GM12878 (cell line): Measurements from ENCODE around the gene ZNF526. TPM values are rescaled to one million over a fixed set of nuclear protein-coding genes. Genes with fewer than 3 reads are reported as not detected.
A peak's percentile ranks its signal among the peaks of the same experiment; 100 is the strongest.

Source experiments
- ATF7 ChIP-seq: fragments of 450-650 bp; IDR thresholded peaks from 2 replicates; pipeline ENCODE4 v1.6.1; 2016; ENCODE audit warnings: low read depth, mild to moderate bottlenecking
- FOXM1 ChIP-seq: IDR thresholded peaks from 2 replicates; pipeline ENCODE4 v1.6.1; 2012; ENCODE audit warnings: low read depth, mild to moderate bottlenecking, inconsistent platforms, low read length, moderate library complexity
- GATAD2B ChIP-seq: fragments of 450-650 bp; conservative IDR thresholded peaks from 2 replicates; pipeline ENCODE4 v1.6.1; 2017; ENCODE audit warnings: low read depth, mild to moderate bottlenecking, moderate library complexity
- HDAC2 ChIP-seq: fragments of 200-600 bp; sonication (generic); IDR thresholded peaks from 2 replicates; pipeline ENCODE4 v1.6.1; 2017
- IRF4 ChIP-seq: IDR thresholded peaks from 2 replicates; pipeline ENCODE4 v1.6.1; 2011; ENCODE audit warnings: low read depth, low read length
- LARP7 ChIP-seq: fragments of 450-650 bp; IDR thresholded peaks from 2 replicates; pipeline ENCODE4 v1.6.1; 2017; ENCODE audit warnings: mild to moderate bottlenecking
- NFIC ChIP-seq: IDR thresholded peaks from 2 replicates; pipeline ENCODE4 v1.6.1; 2012; ENCODE audit warnings: low read depth, mild to moderate bottlenecking, inconsistent platforms, low read length, moderate library complexity
- NRF1 ChIP-seq: conservative IDR thresholded peaks from 2 replicates; pipeline ENCODE4 v1.6.1; 2011; ENCODE audit warnings: mild to moderate bottlenecking, low read depth, low read length, improper control_type of control experiment
- POU2F2 ChIP-seq: IDR thresholded peaks from 3 replicates; pipeline ENCODE4 v1.6.1; 2011; ENCODE audit warnings: low read depth, mild to moderate bottlenecking, low read length, borderline replicate concordance
- RAD51 ChIP-seq: fragments of 450-650 bp; IDR thresholded peaks from 2 replicates; pipeline ENCODE4 v1.6.1; 2016; ENCODE audit warnings: moderate library complexity, mild to moderate bottlenecking, inconsistent platforms
- RFX5 ChIP-seq: IDR thresholded peaks from 2 replicates; pipeline ENCODE4 v1.6.1; 2011; ENCODE audit warnings: low read depth, low read length, improper control_type of control experiment
- SIN3A ChIP-seq: IDR thresholded peaks from 2 replicates; pipeline ENCODE4 v1.6.1; 2012; ENCODE audit warnings: low read depth, low read length, improper control_type of control experiment
- SREBF1 ChIP-seq: IDR thresholded peaks from 2 replicates; pipeline ENCODE4 v1.6.1; 2012; ENCODE audit warnings: mild to moderate bottlenecking, low read length
- SREBF2 ChIP-seq: IDR thresholded peaks from 2 replicates; pipeline ENCODE4 v1.6.1; 2012; ENCODE audit warnings: mild to moderate bottlenecking, low read length
- TAF1 ChIP-seq: IDR thresholded peaks from 2 replicates; pipeline ENCODE4 v1.6.1; 2011; ENCODE audit warnings: mild to moderate bottlenecking, low read depth, low read length, borderline replicate concordance
- ZNF24 ChIP-seq: fragments of 450-650 bp; IDR thresholded peaks from 2 replicates; pipeline ENCODE4 v1.6.1; 2017; ENCODE audit warnings: antibody characterized with exemption, mild to moderate bottlenecking
- ZNF274 ChIP-seq: IDR thresholded peaks from one replicate; pipeline ENCODE4 v1.8.0; 2011; ENCODE audit not compliant: insufficient read length, insufficient read depth
- ZZZ3 ChIP-seq: IDR thresholded peaks from 2 replicates; pipeline ENCODE4 v1.6.1; 2011; ENCODE audit warnings: low read depth; ENCODE audit not compliant: control insufficient read depth, insufficient read length
- polyA plus RNA-seq, 11 experiments: library from polyadenylated mRNA; depleted of rRNA in 4 of 11; unstranded in 6 of 11; stranded (reverse) in 5 of 11; fragments of >200 nt; fragmentation: Nextera tagmentation in 4 of 11; fragmentation: Illumina TruSeq in 1 of 11; extraction: Ambion mirVana in 4 of 11; extraction: Trizol in 1 of 11; gene quantifications; 1 replicate in 1 of 11; 2 replicates in 10 of 11; pipeline versions ENCODE4 v1.2.1 to v1.2.3, GENCODE V29; 2011 to 2016; ENCODE audit warnings: inconsistent platforms in 2 of 11, missing spikeins in 2 of 11, low read depth in 1 of 11
- total RNA-seq, 4 experiments: library from RNA; depleted of rRNA in 3 of 4; stranded (reverse); fragments of >200 nt in 3 of 4; fragmentation: Illumina TruSeq in 1 of 4; extraction: Trizol in 1 of 4; gene quantifications; 2 replicates each; pipeline versions ENCODE4 v1.2.1 to v1.2.3, GENCODE V29; 2013 to 2021
- TF ChIP-seq, protein P1 (sequence below): fragments of 450-650 bp; IDR thresholded peaks from 2 replicates; pipeline ENCODE4 v1.6.1; 2017; ENCODE audit warnings: mild to moderate bottlenecking, moderate library complexity
- TF ChIP-seq, protein P2 (sequence below): IDR thresholded peaks from 2 replicates; pipeline ENCODE4 v1.6.1; 2012; ENCODE audit warnings: improper control_type of control experiment, low read depth, low read length; ENCODE audit not compliant: insufficient replicate concordance
- TF ChIP-seq, protein P3 (sequence below): fragments of 450-650 bp; IDR thresholded peaks from 2 replicates; pipeline ENCODE4 v1.6.1; 2016; ENCODE audit warnings: mild to moderate bottlenecking

ZNF526 gene
- total and polyA plus RNA-seq, 10 of the 15 experiments (the other 5 are each of a cell fraction or from before 2014, with no cell fraction given): 1.8 to 18.3 (median 5.5) TPM

DNA sequence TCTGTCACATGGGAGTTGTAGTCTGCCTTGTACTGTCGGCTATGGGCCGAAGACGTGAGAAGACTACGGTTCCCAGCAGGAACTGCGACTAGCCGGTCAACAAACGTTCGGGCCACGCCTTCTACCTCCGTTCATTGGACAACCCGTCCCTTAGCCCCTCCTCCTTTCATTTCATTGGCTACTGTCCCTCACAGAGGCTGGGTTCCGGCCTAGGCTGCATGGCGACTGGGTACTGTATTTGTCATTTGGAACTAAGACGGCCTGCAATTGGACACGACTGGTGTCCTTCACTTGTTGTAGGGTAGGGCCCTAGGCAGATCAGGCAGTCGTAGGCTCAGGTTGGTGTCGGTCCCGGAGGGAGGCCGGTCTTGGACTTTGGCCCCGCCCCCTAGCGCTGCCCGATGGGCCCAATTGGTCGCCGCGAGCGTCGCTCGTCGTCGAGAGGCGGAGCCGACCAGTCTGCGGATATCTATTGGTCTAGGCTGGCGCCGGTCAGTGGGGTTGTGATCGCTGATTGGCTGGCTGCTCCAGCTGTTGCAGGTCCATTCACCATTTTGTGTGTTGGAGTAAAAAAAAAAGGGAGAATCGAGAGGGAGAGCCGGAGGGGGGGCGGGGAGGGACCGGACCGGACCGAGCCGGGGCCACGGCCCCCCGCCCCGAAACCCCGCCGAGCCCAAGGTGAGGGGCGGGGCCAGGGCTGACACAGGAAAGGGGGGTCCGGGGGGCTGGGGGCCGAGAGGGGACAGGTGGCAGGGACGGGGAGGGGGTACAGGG, 48.8 kb downstream of the ZNF526 start, which contains the start of gene CIC (continued):
- no peak; the same call in 1 of the 2 replicates for TF ChIP-seq RAD51
- TF ChIP-seq, protein P1, sequence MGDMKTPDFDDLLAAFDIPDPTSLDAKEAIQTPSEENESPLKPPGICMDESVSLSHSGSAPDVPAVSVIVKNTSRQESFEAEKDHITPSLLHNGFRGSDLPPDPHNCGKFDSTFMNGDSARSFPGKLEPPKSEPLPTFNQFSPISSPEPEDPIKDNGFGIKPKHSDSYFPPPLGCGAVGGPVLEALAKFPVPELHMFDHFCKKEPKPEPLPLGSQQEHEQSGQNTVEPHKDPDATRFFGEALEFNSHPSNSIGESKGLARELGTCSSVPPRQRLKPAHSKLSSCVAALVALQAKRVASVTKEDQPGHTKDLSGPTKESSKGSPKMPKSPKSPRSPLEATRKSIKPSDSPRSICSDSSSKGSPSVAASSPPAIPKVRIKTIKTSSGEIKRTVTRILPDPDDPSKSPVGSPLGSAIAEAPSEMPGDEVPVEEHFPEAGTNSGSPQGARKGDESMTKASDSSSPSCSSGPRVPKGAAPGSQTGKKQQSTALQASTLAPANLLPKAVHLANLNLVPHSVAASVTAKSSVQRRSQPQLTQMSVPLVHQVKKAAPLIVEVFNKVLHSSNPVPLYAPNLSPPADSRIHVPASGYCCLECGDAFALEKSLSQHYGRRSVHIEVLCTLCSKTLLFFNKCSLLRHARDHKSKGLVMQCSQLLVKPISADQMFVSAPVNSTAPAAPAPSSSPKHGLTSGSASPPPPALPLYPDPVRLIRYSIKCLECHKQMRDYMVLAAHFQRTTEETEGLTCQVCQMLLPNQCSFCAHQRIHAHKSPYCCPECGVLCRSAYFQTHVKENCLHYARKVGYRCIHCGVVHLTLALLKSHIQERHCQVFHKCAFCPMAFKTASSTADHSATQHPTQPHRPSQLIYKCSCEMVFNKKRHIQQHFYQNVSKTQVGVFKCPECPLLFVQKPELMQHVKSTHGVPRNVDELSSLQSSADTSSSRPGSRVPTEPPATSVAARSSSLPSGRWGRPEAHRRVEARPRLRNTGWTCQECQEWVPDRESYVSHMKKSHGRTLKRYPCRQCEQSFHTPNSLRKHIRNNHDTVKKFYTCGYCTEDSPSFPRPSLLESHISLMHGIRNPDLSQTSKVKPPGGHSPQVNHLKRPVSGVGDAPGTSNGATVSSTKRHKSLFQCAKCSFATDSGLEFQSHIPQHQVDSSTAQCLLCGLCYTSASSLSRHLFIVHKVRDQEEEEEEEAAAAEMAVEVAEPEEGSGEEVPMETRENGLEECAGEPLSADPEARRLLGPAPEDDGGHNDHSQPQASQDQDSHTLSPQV: no peak
- TF ChIP-seq GATAD2B: no peak
- TF ChIP-seq, protein P2, sequence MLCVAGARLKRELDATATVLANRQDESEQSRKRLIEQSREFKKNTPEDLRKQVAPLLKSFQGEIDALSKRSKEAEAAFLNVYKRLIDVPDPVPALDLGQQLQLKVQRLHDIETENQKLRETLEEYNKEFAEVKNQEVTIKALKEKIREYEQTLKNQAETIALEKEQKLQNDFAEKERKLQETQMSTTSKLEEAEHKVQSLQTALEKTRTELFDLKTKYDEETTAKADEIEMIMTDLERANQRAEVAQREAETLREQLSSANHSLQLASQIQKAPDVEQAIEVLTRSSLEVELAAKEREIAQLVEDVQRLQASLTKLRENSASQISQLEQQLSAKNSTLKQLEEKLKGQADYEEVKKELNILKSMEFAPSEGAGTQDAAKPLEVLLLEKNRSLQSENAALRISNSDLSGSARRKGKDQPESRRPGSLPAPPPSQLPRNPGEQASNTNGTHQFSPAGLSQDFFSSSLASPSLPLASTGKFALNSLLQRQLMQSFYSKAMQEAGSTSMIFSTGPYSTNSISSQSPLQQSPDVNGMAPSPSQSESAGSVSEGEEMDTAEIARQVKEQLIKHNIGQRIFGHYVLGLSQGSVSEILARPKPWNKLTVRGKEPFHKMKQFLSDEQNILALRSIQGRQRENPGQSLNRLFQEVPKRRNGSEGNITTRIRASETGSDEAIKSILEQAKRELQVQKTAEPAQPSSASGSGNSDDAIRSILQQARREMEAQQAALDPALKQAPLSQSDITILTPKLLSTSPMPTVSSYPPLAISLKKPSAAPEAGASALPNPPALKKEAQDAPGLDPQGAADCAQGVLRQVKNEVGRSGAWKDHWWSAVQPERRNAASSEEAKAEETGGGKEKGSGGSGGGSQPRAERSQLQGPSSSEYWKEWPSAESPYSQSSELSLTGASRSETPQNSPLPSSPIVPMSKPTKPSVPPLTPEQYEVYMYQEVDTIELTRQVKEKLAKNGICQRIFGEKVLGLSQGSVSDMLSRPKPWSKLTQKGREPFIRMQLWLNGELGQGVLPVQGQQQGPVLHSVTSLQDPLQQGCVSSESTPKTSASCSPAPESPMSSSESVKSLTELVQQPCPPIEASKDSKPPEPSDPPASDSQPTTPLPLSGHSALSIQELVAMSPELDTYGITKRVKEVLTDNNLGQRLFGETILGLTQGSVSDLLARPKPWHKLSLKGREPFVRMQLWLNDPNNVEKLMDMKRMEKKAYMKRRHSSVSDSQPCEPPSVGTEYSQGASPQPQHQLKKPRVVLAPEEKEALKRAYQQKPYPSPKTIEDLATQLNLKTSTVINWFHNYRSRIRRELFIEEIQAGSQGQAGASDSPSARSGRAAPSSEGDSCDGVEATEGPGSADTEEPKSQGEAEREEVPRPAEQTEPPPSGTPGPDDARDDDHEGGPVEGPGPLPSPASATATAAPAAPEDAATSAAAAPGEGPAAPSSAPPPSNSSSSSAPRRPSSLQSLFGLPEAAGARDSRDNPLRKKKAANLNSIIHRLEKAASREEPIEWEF: peak; percentile 55
- 0 out of 2 replicates have a peak, but pooled peaks have one; percentile 38 for TF ChIP-seq RFX5
- TF ChIP-seq ZNF274: no peak
- no peak for TF ChIP-seq HDAC2
- peak; percentile 6; the same call in 1 of the 3 replicates for TF ChIP-seq POU2F2
- TF ChIP-seq SREBF2: no peak
- peak; percentile 78 for TF ChIP-seq SREBF1
- no peak for TF ChIP-seq IRF4
- TF ChIP-seq, protein P3, sequence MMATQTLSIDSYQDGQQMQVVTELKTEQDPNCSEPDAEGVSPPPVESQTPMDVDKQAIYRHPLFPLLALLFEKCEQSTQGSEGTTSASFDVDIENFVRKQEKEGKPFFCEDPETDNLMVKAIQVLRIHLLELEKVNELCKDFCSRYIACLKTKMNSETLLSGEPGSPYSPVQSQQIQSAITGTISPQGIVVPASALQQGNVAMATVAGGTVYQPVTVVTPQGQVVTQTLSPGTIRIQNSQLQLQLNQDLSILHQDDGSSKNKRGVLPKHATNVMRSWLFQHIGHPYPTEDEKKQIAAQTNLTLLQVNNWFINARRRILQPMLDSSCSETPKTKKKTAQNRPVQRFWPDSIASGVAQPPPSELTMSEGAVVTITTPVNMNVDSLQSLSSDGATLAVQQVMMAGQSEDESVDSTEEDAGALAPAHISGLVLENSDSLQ: peak; percentile 100
- no peak for TF ChIP-seq NRF1
- TF ChIP-seq SIN3A: 0 out of 2 replicates have a peak, but pooled peaks have one; percentile 11
- no peak for TF ChIP-seq LARP7
- TF ChIP-seq TAF1: no peak
- no peak for TF ChIP-seq NFIC
- TF ChIP-seq FOXM1: no peak; the same call in 1 of the 2 replicates
- no peak for TF ChIP-seq ATF7
- TF ChIP-seq ZNF24: no peak
- no peak for TF ChIP-seq ZZZ3
